ENCODE measurements around the gene SNRNP200.

- TF ChIP-seq CTCF (IDR thresholded peaks at IDR 0.05) (no peak), POLR2A (IDR thresholded peaks at IDR 0.05) (no peak), POLR2AphosphoS5 (IDR thresholded peaks at IDR 0.05) (no peak), EP300 (IDR thresholded peaks at IDR 0.05; ENCODE audit: low read depth) (no peak)
Measured at GRCh38 chr2:96333708-96334107, 28.4 kb upstream of the SNRNP200 start.

Measured in transverse colon (tissue), 4 donors.